C4-2B (cell line): ENCODE results near the gene SYCE3.

Source experiments
- ZFX ChIP-seq: fragments of 450-650 bp; IDR thresholded peaks from 2 replicates; pipeline ENCODE4 v1.6.1; 2017
- TF ChIP-seq, protein P1 (sequence below): fragments of 450-650 bp; conservative IDR thresholded peaks from 2 replicates; pipeline ENCODE4 v1.5.1; 2017; ENCODE audit warnings: mild to moderate bottlenecking

DNA sequence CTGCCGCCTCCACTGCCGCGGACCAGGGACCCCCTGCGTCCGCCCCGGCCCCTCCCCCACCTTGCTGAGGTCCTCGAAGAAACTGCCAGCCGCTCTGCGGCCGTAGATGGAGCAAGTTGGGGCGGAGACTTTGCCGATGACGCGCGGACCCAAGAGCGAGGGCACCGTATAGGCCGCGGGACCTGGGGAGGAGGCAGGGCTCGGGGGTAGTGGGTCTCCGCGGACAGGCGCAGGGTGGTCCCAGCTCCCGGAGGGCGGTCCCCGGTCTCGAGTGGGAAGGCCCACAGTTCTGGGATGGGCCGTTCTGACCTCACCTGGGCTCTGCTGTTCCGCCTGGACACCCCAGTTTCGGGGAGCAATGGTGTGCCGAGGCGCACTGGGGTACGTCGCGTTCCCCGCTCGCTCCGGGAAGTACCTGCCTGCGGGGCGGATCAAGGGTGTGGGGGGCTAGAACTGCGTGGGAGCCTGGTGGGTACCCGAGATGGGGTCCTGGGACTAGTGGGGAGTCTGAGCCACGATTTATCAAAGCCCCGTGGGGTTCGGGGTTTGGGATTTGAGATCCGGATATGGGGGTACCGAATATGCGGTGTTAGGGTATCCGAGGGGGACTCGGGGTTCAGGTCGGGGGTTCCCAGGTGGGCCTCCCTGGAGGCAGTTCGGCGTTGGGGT lies 31.7 kb downstream of the SYCE3 start:
- TF ChIP-seq, protein P1, sequence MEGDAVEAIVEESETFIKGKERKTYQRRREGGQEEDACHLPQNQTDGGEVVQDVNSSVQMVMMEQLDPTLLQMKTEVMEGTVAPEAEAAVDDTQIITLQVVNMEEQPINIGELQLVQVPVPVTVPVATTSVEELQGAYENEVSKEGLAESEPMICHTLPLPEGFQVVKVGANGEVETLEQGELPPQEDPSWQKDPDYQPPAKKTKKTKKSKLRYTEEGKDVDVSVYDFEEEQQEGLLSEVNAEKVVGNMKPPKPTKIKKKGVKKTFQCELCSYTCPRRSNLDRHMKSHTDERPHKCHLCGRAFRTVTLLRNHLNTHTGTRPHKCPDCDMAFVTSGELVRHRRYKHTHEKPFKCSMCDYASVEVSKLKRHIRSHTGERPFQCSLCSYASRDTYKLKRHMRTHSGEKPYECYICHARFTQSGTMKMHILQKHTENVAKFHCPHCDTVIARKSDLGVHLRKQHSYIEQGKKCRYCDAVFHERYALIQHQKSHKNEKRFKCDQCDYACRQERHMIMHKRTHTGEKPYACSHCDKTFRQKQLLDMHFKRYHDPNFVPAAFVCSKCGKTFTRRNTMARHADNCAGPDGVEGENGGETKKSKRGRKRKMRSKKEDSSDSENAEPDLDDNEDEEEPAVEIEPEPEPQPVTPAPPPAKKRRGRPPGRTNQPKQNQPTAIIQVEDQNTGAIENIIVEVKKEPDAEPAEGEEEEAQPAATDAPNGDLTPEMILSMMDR = no peak
- TF ChIP-seq ZFX = no peak; the same call in 1 of the 2 replicates
